H1 (cell line): ENCODE data around the gene FLT3. TPM values are rescaled to one million over a fixed set of nuclear protein-coding genes. Genes with fewer than 3 reads are reported as not detected.

Source experiments
- ATF3 ChIP-seq: IDR thresholded peaks from 2 replicates; pipeline ENCODE4 v1.6.1; 2011; ENCODE audit warnings: low read depth, mild to moderate bottlenecking, low read length; ENCODE audit not compliant: insufficient read depth
- GABPA ChIP-seq: IDR thresholded peaks from 2 replicates; pipeline ENCODE4 v1.6.1; 2011; ENCODE audit warnings: mild to moderate bottlenecking, low read length, moderate library complexity, borderline replicate concordance; ENCODE audit not compliant: insufficient read depth
- SP2 ChIP-seq: IDR thresholded peaks from 2 replicates; pipeline ENCODE4 v1.6.1; 2012; ENCODE audit warnings: mild to moderate bottlenecking, low read length, inconsistent platforms
- TBP ChIP-seq: IDR thresholded peaks from 2 replicates; pipeline ENCODE4 v1.6.1; 2011; ENCODE audit warnings: low read depth, low read length, improper control_type of control experiment
- USF2 ChIP-seq: IDR thresholded peaks from 2 replicates; pipeline ENCODE4 v1.6.1; 2011; ENCODE audit warnings: low read length, improper control_type of control experiment
- polyA plus RNA-seq, 7 experiments: library from polyadenylated mRNA; depleted of rRNA in 3 of 7; stranded (reverse) in 5 of 7; unstranded in 2 of 7; fragments of >200 nt in 5 of 7; fragments of 200-250 nt in 2 of 7; gene quantifications; 1 replicate in 5 of 7; 2 replicates in 1 of 7; 4 replicates in 1 of 7; pipeline versions ENCODE4 v1.2.1 to v1.2.3, GENCODE V29; 2011 to 2013; ENCODE audit warnings: missing spikeins in 2 of 7, mixed read lengths in 2 of 7
- total RNA-seq: library from RNA; stranded (reverse); fragmentation: NEBNext Ultra II Directional; extraction: Animal tissue kit (Norgen Biotek cat#: 25700); gene quantifications from 2 replicates; pipeline ENCODE4 v1.2.1, GENCODE V29; 2021
- TF ChIP-seq, protein P1 (sequence below): fragments of 300-600 bp; sonication (generic); IDR thresholded peaks from 2 replicates; pipeline ENCODE4 v1.7.1; 2012; ENCODE audit warnings: low read length, moderate library complexity, mild to moderate bottlenecking, inconsistent platforms; ENCODE audit not compliant: insufficient replicate concordance

Gene FLT3
- total and polyA plus RNA-seq, 2 of the 8 experiments (the other 6 are each of a cell fraction or from before 2014, with no cell fraction given) = 0.44 to 0.71 TPM

DNA sequence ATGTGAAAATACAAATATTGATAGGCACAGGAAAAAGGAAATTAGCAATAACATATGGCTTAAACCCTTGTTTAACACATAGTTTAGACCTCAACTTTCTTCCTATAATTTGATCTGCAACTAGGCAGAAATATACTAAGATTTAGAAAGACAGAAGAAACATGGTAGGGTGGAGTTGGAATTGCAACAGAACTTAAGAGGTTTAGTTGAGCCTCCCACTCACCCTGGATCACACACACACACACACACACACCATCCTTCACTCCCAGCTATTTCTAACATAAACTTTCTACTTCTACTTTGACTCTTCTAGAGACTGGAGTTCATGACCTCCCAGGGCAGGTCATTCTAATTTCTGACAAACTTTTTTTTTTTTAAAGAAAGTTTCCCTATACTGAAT is 47.4 kb downstream of the FLT3 start (continued):
- TF ChIP-seq, protein P1, sequence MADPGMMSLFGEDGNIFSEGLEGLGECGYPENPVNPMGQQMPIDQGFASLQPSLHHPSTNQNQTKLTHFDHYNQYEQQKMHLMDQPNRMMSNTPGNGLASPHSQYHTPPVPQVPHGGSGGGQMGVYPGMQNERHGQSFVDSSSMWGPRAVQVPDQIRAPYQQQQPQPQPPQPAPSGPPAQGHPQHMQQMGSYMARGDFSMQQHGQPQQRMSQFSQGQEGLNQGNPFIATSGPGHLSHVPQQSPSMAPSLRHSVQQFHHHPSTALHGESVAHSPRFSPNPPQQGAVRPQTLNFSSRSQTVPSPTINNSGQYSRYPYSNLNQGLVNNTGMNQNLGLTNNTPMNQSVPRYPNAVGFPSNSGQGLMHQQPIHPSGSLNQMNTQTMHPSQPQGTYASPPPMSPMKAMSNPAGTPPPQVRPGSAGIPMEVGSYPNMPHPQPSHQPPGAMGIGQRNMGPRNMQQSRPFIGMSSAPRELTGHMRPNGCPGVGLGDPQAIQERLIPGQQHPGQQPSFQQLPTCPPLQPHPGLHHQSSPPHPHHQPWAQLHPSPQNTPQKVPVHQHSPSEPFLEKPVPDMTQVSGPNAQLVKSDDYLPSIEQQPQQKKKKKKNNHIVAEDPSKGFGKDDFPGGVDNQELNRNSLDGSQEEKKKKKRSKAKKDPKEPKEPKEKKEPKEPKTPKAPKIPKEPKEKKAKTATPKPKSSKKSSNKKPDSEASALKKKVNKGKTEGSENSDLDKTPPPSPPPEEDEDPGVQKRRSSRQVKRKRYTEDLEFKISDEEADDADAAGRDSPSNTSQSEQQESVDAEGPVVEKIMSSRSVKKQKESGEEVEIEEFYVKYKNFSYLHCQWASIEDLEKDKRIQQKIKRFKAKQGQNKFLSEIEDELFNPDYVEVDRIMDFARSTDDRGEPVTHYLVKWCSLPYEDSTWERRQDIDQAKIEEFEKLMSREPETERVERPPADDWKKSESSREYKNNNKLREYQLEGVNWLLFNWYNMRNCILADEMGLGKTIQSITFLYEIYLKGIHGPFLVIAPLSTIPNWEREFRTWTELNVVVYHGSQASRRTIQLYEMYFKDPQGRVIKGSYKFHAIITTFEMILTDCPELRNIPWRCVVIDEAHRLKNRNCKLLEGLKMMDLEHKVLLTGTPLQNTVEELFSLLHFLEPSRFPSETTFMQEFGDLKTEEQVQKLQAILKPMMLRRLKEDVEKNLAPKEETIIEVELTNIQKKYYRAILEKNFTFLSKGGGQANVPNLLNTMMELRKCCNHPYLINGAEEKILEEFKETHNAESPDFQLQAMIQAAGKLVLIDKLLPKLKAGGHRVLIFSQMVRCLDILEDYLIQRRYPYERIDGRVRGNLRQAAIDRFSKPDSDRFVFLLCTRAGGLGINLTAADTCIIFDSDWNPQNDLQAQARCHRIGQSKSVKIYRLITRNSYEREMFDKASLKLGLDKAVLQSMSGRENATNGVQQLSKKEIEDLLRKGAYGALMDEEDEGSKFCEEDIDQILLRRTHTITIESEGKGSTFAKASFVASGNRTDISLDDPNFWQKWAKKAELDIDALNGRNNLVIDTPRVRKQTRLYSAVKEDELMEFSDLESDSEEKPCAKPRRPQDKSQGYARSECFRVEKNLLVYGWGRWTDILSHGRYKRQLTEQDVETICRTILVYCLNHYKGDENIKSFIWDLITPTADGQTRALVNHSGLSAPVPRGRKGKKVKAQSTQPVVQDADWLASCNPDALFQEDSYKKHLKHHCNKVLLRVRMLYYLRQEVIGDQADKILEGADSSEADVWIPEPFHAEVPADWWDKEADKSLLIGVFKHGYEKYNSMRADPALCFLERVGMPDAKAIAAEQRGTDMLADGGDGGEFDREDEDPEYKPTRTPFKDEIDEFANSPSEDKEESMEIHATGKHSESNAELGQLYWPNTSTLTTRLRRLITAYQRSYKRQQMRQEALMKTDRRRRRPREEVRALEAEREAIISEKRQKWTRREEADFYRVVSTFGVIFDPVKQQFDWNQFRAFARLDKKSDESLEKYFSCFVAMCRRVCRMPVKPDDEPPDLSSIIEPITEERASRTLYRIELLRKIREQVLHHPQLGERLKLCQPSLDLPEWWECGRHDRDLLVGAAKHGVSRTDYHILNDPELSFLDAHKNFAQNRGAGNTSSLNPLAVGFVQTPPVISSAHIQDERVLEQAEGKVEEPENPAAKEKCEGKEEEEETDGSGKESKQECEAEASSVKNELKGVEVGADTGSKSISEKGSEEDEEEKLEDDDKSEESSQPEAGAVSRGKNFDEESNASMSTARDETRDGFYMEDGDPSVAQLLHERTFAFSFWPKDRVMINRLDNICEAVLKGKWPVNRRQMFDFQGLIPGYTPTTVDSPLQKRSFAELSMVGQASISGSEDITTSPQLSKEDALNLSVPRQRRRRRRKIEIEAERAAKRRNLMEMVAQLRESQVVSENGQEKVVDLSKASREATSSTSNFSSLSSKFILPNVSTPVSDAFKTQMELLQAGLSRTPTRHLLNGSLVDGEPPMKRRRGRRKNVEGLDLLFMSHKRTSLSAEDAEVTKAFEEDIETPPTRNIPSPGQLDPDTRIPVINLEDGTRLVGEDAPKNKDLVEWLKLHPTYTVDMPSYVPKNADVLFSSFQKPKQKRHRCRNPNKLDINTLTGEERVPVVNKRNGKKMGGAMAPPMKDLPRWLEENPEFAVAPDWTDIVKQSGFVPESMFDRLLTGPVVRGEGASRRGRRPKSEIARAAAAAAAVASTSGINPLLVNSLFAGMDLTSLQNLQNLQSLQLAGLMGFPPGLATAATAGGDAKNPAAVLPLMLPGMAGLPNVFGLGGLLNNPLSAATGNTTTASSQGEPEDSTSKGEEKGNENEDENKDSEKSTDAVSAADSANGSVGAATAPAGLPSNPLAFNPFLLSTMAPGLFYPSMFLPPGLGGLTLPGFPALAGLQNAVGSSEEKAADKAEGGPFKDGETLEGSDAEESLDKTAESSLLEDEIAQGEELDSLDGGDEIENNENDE = no peak
- TF ChIP-seq GABPA (no peak), USF2 (no peak), SP2 (no peak), ATF3 (no peak), TBP (no peak)
